NCI-H2196 (cell line): ENCODE results near the gene MYO1B.

ENCODE experiments used
- DNase-seq: peaks from one replicate; lab custom pipeline; 2025; ENCODE audit not compliant: unreplicated experiment; lab: John Stamatoyannopoulos, UW

MYO1B gene

GRCh38 chr2:191355170-191355758 is 110.1 kb downstream of the MYO1B start:
- no peak for DNase-seq

GRCh38 chr2:191357678-191358077 is 112.5 kb downstream of the MYO1B start:
- DNase-seq: no peak

DNA sequence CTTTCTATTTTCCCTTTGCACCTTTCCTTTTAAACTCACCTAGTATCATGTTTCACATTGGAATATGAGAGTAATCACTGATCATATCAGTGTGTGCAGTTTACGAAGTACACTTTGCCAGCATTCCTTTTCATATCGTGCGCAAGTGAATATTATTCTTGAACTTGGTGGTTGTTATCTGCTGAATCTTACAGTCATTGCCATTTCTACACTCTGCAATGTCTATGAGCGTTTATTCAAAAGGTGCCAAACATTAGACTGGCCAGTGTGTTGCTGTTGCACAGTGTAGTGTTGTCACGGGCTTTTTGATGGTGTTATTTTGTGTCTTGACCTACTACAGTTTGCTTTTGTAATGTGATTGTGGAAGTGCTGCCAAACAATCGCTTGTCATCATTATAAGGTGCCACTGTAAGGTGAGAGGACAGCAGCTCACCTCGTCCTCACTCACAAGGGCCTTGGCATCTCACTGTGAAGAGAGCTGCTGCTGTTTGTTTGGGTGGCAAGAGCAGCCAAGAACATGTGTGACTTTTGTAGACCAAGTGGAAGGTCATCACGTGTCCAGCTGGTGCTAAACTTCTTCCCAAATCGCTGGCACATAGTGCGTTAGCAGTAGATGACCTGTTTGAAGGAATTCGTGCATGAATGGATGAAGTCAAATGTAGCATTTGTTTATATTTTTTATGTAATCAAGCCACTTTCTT is 113.3 kb downstream of the MYO1B start:
- no peak for DNase-seq

- no peak for DNase-seq
Measured at GRCh38 chr2:191359133-191359532, 113.9 kb downstream of the MYO1B start.

GRCh38 chr2:191360918-191361317 is 115.7 kb downstream of the MYO1B start:
- no peak for DNase-seq

DNA sequence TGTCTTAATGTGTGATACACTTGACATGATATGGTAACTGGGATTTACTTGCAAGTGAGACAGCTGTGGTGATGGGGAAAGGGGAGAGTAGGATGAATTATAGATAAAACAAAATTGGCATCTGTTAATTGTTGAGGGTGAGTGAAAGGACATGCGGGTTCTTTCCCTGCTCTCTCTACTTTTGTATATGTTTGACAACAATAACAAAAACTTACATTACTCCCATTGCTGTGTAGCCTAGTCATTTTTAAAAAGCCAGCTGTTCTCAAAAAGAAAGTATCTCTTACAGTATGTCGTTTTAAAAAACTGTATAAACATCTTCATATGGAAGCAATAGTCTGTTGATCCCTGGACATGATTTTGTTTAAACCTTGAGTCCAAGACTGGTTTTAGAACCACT is 117.6 kb downstream of the MYO1B start:
- no peak for DNase-seq

- no peak for DNase-seq
Measured at GRCh38 chr2:191363267-191363666, 118.1 kb downstream of the MYO1B start.

- no peak for DNase-seq
Measured at GRCh38 chr2:191365089-191365488, 119.9 kb downstream of the MYO1B start.

- DNase-seq: no peak
Measured at GRCh38 chr2:191366199-191366598, 121.0 kb downstream of the MYO1B start.

GRCh38 chr2:191369034-191369433 is 123.8 kb downstream of the MYO1B start:
- no peak for DNase-seq

- no peak for DNase-seq
Measured at GRCh38 chr2:191374366-191374765, 129.2 kb downstream of the MYO1B start.

- DNase-seq: no peak
Measured at GRCh38 chr2:191374939-191375338, 129.7 kb downstream of the MYO1B start.

GRCh38 chr2:191376981-191377629 is 131.9 kb downstream of the MYO1B start:
- DNase-seq: no peak

GRCh38 chr2:191379375-191379774 is 134.2 kb downstream of the MYO1B start:
- DNase-seq: no peak

GRCh38 chr2:191382801-191383200 is 137.6 kb downstream of the MYO1B start:
- DNase-seq: no peak

- no peak for DNase-seq
Measured at GRCh38 chr2:191383486-191383885, 138.3 kb downstream of the MYO1B start.

DNA sequence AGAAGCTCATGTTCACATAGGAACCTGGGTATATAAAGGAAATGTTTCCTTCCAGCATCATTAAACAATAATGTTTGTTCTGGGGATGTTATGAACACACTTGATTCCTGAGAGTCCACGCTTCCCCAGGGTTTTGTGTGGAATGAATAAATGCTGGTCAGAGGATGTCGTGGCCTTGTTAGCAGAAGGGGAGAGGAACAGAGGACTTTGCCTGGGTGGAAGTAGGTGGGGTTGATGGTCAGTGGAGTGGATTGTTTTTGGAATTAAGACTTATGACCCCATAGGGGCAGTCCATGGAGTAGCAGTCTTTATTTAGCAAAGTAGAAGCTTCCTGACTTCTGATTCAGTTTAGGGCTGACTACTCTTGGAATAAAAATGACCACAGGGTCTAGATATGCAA is 139.6 kb downstream of the MYO1B start:
- no peak for DNase-seq

GRCh38 chr2:191385416-191386160 is 140.4 kb downstream of the MYO1B start:
- no peak for DNase-seq

- no peak for DNase-seq
Measured at GRCh38 chr2:191386938-191387536, 141.8 kb downstream of the MYO1B start.

- no peak for DNase-seq
Measured at GRCh38 chr2:191389288-191389687, 144.1 kb downstream of the MYO1B start.

- no peak for DNase-seq
Measured at GRCh38 chr2:191391171-191391570, 146.0 kb downstream of the MYO1B start.
